Measurements from ENCODE around the gene CORO2B. TPM values are rescaled to one million over a fixed set of nuclear protein-coding genes. Genes with fewer than 3 reads are reported as not detected.

CORO2B gene
- polyA plus RNA-seq, 1 donor from 2014 or later: 15.1 TPM

DNA sequence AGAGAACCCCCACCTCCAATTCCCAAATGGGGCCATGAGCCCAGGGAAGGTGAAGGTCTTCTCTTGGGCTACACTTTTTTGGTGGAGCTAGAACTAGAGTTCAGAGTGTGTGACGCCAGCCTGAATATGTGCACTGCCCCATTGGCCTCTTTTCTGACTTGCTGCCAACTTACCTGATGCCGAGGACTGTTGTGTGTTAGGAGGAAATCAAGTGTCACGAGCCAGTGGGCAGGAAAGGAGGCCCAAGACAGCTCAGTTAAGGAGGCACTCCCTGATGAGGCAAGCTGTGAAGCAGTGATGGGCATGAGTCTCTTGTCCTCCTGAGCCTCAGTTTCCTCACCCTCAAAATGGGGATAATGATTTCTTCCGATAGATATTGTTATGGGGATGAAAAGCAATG is 134.1 kb downstream of the CORO2B start:
- no peak overlapping the region for H3K9ac ChIP-seq (ENCODE audit: low read length)
- H2AFZ ChIP-seq (ENCODE audit: low read depth, low read length): no peak overlapping the region
- no peak overlapping the region for H3K27ac ChIP-seq (ENCODE audit: low read length)
- H3K9me2 ChIP-seq (ENCODE audit: insufficient read depth, low read length): no peaks in the 10 kb centered on the region
- H3K36me3 ChIP-seq (ENCODE audit: insufficient read depth, low read length): no peaks in the 10 kb centered on the region
- no peaks in the 10 kb centered on the region for H3K9me3 ChIP-seq (ENCODE audit: low read length)
- no peak overlapping the region for H3K4me2 ChIP-seq (ENCODE audit: low read length)
- no peaks in the 10 kb centered on the region for H3K27me3 ChIP-seq (ENCODE audit: insufficient read depth, low read depth, low read length)
- H3K79me2 ChIP-seq (replicated peaks; ENCODE audit: insufficient read depth, low read length): no peaks in the 10 kb centered on the region
- TF ChIP-seq, protein P1, sequence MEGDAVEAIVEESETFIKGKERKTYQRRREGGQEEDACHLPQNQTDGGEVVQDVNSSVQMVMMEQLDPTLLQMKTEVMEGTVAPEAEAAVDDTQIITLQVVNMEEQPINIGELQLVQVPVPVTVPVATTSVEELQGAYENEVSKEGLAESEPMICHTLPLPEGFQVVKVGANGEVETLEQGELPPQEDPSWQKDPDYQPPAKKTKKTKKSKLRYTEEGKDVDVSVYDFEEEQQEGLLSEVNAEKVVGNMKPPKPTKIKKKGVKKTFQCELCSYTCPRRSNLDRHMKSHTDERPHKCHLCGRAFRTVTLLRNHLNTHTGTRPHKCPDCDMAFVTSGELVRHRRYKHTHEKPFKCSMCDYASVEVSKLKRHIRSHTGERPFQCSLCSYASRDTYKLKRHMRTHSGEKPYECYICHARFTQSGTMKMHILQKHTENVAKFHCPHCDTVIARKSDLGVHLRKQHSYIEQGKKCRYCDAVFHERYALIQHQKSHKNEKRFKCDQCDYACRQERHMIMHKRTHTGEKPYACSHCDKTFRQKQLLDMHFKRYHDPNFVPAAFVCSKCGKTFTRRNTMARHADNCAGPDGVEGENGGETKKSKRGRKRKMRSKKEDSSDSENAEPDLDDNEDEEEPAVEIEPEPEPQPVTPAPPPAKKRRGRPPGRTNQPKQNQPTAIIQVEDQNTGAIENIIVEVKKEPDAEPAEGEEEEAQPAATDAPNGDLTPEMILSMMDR (IDR thresholded peaks at IDR 0.05; ENCODE audit: poor library complexity, severe bottlenecking): no peak
- TF ChIP-seq SMC3 (conservative IDR thresholded peaks at IDR 0.05; ENCODE audit: poor library complexity): no peak
- TF ChIP-seq MXI1 (conservative IDR thresholded peaks at IDR 0.05; ENCODE audit: poor library complexity, severe bottlenecking): no peak
- TF ChIP-seq RAD21 (conservative IDR thresholded peaks at IDR 0.05): no peak
- TF ChIP-seq TAF1 (IDR thresholded peaks at IDR 0.05; ENCODE audit: low read depth): no peak
- TF ChIP-seq EP300 (conservative IDR thresholded peaks at IDR 0.05; ENCODE audit: poor library complexity, severe bottlenecking): no peak
- TF ChIP-seq POLR2AphosphoS5 (IDR thresholded peaks at IDR 0.05): no peak
- TF ChIP-seq, protein P2, sequence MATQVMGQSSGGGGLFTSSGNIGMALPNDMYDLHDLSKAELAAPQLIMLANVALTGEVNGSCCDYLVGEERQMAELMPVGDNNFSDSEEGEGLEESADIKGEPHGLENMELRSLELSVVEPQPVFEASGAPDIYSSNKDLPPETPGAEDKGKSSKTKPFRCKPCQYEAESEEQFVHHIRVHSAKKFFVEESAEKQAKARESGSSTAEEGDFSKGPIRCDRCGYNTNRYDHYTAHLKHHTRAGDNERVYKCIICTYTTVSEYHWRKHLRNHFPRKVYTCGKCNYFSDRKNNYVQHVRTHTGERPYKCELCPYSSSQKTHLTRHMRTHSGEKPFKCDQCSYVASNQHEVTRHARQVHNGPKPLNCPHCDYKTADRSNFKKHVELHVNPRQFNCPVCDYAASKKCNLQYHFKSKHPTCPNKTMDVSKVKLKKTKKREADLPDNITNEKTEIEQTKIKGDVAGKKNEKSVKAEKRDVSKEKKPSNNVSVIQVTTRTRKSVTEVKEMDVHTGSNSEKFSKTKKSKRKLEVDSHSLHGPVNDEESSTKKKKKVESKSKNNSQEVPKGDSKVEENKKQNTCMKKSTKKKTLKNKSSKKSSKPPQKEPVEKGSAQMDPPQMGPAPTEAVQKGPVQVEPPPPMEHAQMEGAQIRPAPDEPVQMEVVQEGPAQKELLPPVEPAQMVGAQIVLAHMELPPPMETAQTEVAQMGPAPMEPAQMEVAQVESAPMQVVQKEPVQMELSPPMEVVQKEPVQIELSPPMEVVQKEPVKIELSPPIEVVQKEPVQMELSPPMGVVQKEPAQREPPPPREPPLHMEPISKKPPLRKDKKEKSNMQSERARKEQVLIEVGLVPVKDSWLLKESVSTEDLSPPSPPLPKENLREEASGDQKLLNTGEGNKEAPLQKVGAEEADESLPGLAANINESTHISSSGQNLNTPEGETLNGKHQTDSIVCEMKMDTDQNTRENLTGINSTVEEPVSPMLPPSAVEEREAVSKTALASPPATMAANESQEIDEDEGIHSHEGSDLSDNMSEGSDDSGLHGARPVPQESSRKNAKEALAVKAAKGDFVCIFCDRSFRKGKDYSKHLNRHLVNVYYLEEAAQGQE (IDR thresholded peaks at IDR 0.05; ENCODE audit: borderline replicate concordance): no peak
- TF ChIP-seq EZH2 (IDR thresholded peaks at IDR 0.05; ENCODE audit: borderline replicate concordance, insufficient read depth, low read length, poor library complexity, severe bottlenecking): no peak
- no peak overlapping the region for H3K4me3 ChIP-seq (ENCODE audit: low read length)
- no peaks in the 10 kb centered on the region for H3F3A ChIP-seq (ENCODE audit: insufficient read depth, low read length, poor library complexity, severe bottlenecking)
- no peaks in the 10 kb centered on the region for H4K20me1 ChIP-seq (ENCODE audit: insufficient read depth)

DNA sequence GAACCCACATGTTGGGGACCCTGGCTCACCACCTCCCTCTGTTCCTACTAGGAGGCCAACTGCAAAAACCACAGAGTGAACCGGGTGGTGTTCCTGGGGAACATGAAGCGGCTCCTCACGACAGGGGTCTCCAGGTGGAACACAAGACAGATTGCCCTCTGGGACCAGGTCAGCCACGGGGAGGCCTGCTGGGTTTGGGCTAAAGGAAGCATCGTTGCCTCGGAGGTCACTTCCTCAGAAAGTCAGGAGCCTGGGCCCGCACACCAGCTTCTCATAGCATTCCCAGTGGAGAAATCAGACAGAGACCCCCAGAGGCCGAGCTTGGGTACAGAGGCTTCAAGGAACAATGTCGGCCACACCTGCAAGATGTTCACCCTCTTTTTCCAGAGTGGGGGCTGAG is 135.1 kb downstream of the CORO2B start:
- TF ChIP-seq, protein P1 (IDR thresholded peaks at IDR 0.05; ENCODE audit: poor library complexity, severe bottlenecking): no peak
- TF ChIP-seq RAD21 (conservative IDR thresholded peaks at IDR 0.05) (no peak), EZH2 (IDR thresholded peaks at IDR 0.05; ENCODE audit: borderline replicate concordance, insufficient read depth, low read length, poor library complexity, severe bottlenecking) (no peak), SMC3 (conservative IDR thresholded peaks at IDR 0.05; ENCODE audit: poor library complexity) (no peak), MXI1 (conservative IDR thresholded peaks at IDR 0.05; ENCODE audit: poor library complexity, severe bottlenecking) (no peak), TAF1 (IDR thresholded peaks at IDR 0.05; ENCODE audit: low read depth) (no peak), POLR2AphosphoS5 (IDR thresholded peaks at IDR 0.05) (no peak)
- TF ChIP-seq, protein P2 (IDR thresholded peaks at IDR 0.05; ENCODE audit: borderline replicate concordance): no peak
- H3K79me2 ChIP-seq (replicated peaks; ENCODE audit: insufficient read depth, low read length): no peaks in the 10 kb centered on the region
- H3K27me3 ChIP-seq (ENCODE audit: insufficient read depth, low read depth, low read length): no peaks in the 10 kb centered on the region
- no peak overlapping the region for H3K9ac ChIP-seq (ENCODE audit: low read length)
- H2AFZ ChIP-seq (ENCODE audit: low read depth, low read length): no peak overlapping the region
- no peaks in the 10 kb centered on the region for H3F3A ChIP-seq (ENCODE audit: insufficient read depth, low read length, poor library complexity, severe bottlenecking)
- no peaks in the 10 kb centered on the region for H3K9me2 ChIP-seq (ENCODE audit: insufficient read depth, low read length)
- H3K4me3 ChIP-seq (ENCODE audit: low read length): no peak overlapping the region
- H3K9me3 ChIP-seq (ENCODE audit: low read length): no peaks in the 10 kb centered on the region
- H4K20me1 ChIP-seq (ENCODE audit: insufficient read depth): no peaks in the 10 kb centered on the region
- no peak overlapping the region for H3K27ac ChIP-seq (ENCODE audit: low read length)
- H3K4me2 ChIP-seq (ENCODE audit: low read length): no peak overlapping the region
- no peaks in the 10 kb centered on the region for H3K36me3 ChIP-seq (ENCODE audit: insufficient read depth, low read length)

Measured in neural cell (in vitro differentiated cells).